Measurements from ENCODE around the gene SEC24B.
"Not testable (repeated sequence)": the region's sequence is repeated elsewhere in the genome, so short reads cannot be mapped to it uniquely, and the experiment has no call there.

SEC24B gene

GRCh38 chr4:109499513-109499912 lies 65.9 kb downstream of the SEC24B start:
- Histone ChIP-seq H3K27ac (ENCODE audit: low read depth, low read length) (no peak overlapping the region), H3K4me3 (ENCODE audit: low read depth, low read length) (no peak overlapping the region), H3K36me3 (ENCODE audit: insufficient read depth, low read length) (peaks cover 35% of the 10 kb centered on the region), H3K4me1 (ENCODE audit: control insufficient read depth, insufficient read depth, low read length, unreplicated experiment) (no peaks in the 10 kb centered on the region), H3K27me3 (ENCODE audit: insufficient read depth, low read length) (no peaks in the 10 kb centered on the region), H2AFZ (ENCODE audit: low read length, unreplicated experiment) (no peak overlapping the region), H3K79me2 (ENCODE audit: control insufficient read depth, insufficient read depth, low read length, unreplicated experiment) (no peaks in the 10 kb centered on the region)

GRCh38 chr4:109506890-109507289 lies 73.3 kb downstream of the SEC24B start:
- Histone ChIP-seq H3K27ac (ENCODE audit: low read depth, low read length) (no peak overlapping the region), H3K79me2 (ENCODE audit: control insufficient read depth, insufficient read depth, low read length, unreplicated experiment) (no peaks in the 10 kb centered on the region), H2AFZ (ENCODE audit: low read length, unreplicated experiment) (no peak overlapping the region), H3K4me3 (ENCODE audit: low read depth, low read length) (no peak overlapping the region), H3K4me1 (ENCODE audit: control insufficient read depth, insufficient read depth, low read length, unreplicated experiment) (no peaks in the 10 kb centered on the region), H3K36me3 (ENCODE audit: insufficient read depth, low read length) (peaks cover 37% of the 10 kb centered on the region), H3K27me3 (ENCODE audit: insufficient read depth, low read length) (no peaks in the 10 kb centered on the region)

GRCh38 chr4:109510687-109511086 lies 77.1 kb downstream of the SEC24B start:
- H3K79me2 ChIP-seq (ENCODE audit: control insufficient read depth, insufficient read depth, low read length, unreplicated experiment) = no peaks in the 10 kb centered on the region
- H2AFZ ChIP-seq (ENCODE audit: low read length, unreplicated experiment) = no peak overlapping the region
- H3K27ac ChIP-seq (ENCODE audit: low read depth, low read length) = no peak overlapping the region
- H3K4me1 ChIP-seq (ENCODE audit: control insufficient read depth, insufficient read depth, low read length, unreplicated experiment) = no peaks in the 10 kb centered on the region
- H3K27me3 ChIP-seq (ENCODE audit: insufficient read depth, low read length) = no peaks in the 10 kb centered on the region
- H3K4me3 ChIP-seq (ENCODE audit: low read depth, low read length) = no peak overlapping the region
- peaks cover 29% of the 10 kb centered on the region for H3K36me3 ChIP-seq (ENCODE audit: insufficient read depth, low read length)

GRCh38 chr4:109511414-109511813 lies 77.8 kb downstream of the SEC24B start:
- no peaks in the 10 kb centered on the region for H3K79me2 ChIP-seq (ENCODE audit: control insufficient read depth, insufficient read depth, low read length, unreplicated experiment)
- no peaks in the 10 kb centered on the region for H3K4me1 ChIP-seq (ENCODE audit: control insufficient read depth, insufficient read depth, low read length, unreplicated experiment)
- H3K36me3 ChIP-seq (ENCODE audit: insufficient read depth, low read length) = peaks cover 26% of the 10 kb centered on the region
- H3K4me3 ChIP-seq (ENCODE audit: low read depth, low read length) = no peak overlapping the region
- H2AFZ ChIP-seq (ENCODE audit: low read length, unreplicated experiment) = no peak overlapping the region
- no peaks in the 10 kb centered on the region for H3K27me3 ChIP-seq (ENCODE audit: insufficient read depth, low read length)
- H3K27ac ChIP-seq (ENCODE audit: low read depth, low read length) = no peak overlapping the region

GRCh38 chr4:109513368-109513767 lies 79.8 kb downstream of the SEC24B start:
- not testable (repeated sequence) for H3K4me1 ChIP-seq (ENCODE audit: control insufficient read depth, insufficient read depth, low read length, unreplicated experiment); H3K27me3 ChIP-seq (ENCODE audit: insufficient read depth, low read length); H3K27ac ChIP-seq (ENCODE audit: low read depth, low read length); H2AFZ ChIP-seq (ENCODE audit: low read length, unreplicated experiment); H3K4me3 ChIP-seq (ENCODE audit: low read depth, low read length); H3K79me2 ChIP-seq (ENCODE audit: control insufficient read depth, insufficient read depth, low read length, unreplicated experiment)
- peaks cover 38% of the 10 kb centered on the region for H3K36me3 ChIP-seq (ENCODE audit: insufficient read depth, low read length)

- no peak overlapping the region for H3K27ac ChIP-seq (ENCODE audit: low read depth, low read length)
- peaks cover 29% of the 10 kb centered on the region for H3K36me3 ChIP-seq (ENCODE audit: insufficient read depth, low read length)
- H3K4me3 ChIP-seq (ENCODE audit: low read depth, low read length) = no peak overlapping the region
- H3K79me2 ChIP-seq (ENCODE audit: control insufficient read depth, insufficient read depth, low read length, unreplicated experiment) = no peaks in the 10 kb centered on the region
- no peaks in the 10 kb centered on the region for H3K27me3 ChIP-seq (ENCODE audit: insufficient read depth, low read length)
- no peaks in the 10 kb centered on the region for H3K4me1 ChIP-seq (ENCODE audit: control insufficient read depth, insufficient read depth, low read length, unreplicated experiment)
- no peak overlapping the region for H2AFZ ChIP-seq (ENCODE audit: low read length, unreplicated experiment)
Observed at GRCh38 chr4:109532182-109532581, 98.6 kb downstream of the SEC24B start.

GRCh38 chr4:109545401-109545800 lies 111.8 kb downstream of the SEC24B start:
- Histone ChIP-seq H3K79me2 (ENCODE audit: control insufficient read depth, insufficient read depth, low read length, unreplicated experiment) (no peaks in the 10 kb centered on the region), H3K4me3 (ENCODE audit: low read depth, low read length) (no peak overlapping the region), H3K27ac (ENCODE audit: low read depth, low read length) (no peak overlapping the region), H3K27me3 (ENCODE audit: insufficient read depth, low read length) (no peaks in the 10 kb centered on the region), H3K4me1 (ENCODE audit: control insufficient read depth, insufficient read depth, low read length, unreplicated experiment) (peaks cover 13% of the 10 kb centered on the region), H3K36me3 (ENCODE audit: insufficient read depth, low read length) (peaks cover 13% of the 10 kb centered on the region; the same call in 1 of the 2 replicates), H2AFZ (ENCODE audit: low read length, unreplicated experiment) (no peak overlapping the region)

- Histone ChIP-seq H3K27me3 (ENCODE audit: insufficient read depth, low read length) (no peaks in the 10 kb centered on the region), H3K4me3 (ENCODE audit: low read depth, low read length) (no peak overlapping the region), H3K4me1 (ENCODE audit: control insufficient read depth, insufficient read depth, low read length, unreplicated experiment) (peaks cover 13% of the 10 kb centered on the region), H2AFZ (ENCODE audit: low read length, unreplicated experiment) (no peak overlapping the region), H3K27ac (ENCODE audit: low read depth, low read length) (no peak overlapping the region), H3K36me3 (ENCODE audit: insufficient read depth, low read length) (peaks cover 10% of the 10 kb centered on the region; the same call in 1 of the 2 replicates), H3K79me2 (ENCODE audit: control insufficient read depth, insufficient read depth, low read length, unreplicated experiment) (no peaks in the 10 kb centered on the region)
Observed at GRCh38 chr4:109547394-109547793, 113.8 kb downstream of the SEC24B start.

GRCh38 chr4:109548655-109549054 lies 115.0 kb downstream of the SEC24B start:
- Histone ChIP-seq H2AFZ (ENCODE audit: low read length, unreplicated experiment) (no peak overlapping the region), H3K36me3 (ENCODE audit: insufficient read depth, low read length) (peaks cover 10% of the 10 kb centered on the region; the same call in 1 of the 2 replicates), H3K79me2 (ENCODE audit: control insufficient read depth, insufficient read depth, low read length, unreplicated experiment) (no peaks in the 10 kb centered on the region), H3K4me3 (ENCODE audit: low read depth, low read length) (peak overlapping the region; percentile 13; the same call in 1 of the 2 replicates), H3K4me1 (ENCODE audit: control insufficient read depth, insufficient read depth, low read length, unreplicated experiment) (peaks cover 13% of the 10 kb centered on the region), H3K27ac (ENCODE audit: low read depth, low read length) (peak overlapping the region; percentile 64), H3K27me3 (ENCODE audit: insufficient read depth, low read length) (no peaks in the 10 kb centered on the region)

- H3K79me2 ChIP-seq (ENCODE audit: control insufficient read depth, insufficient read depth, low read length, unreplicated experiment) = no peaks in the 10 kb centered on the region
- H3K4me3 ChIP-seq (ENCODE audit: low read depth, low read length) = no peak overlapping the region
- H3K4me1 ChIP-seq (ENCODE audit: control insufficient read depth, insufficient read depth, low read length, unreplicated experiment) = peaks cover 13% of the 10 kb centered on the region
- H2AFZ ChIP-seq (ENCODE audit: low read length, unreplicated experiment) = no peak overlapping the region
- no peak overlapping the region for H3K27ac ChIP-seq (ENCODE audit: low read depth, low read length)
- H3K36me3 ChIP-seq (ENCODE audit: insufficient read depth, low read length) = peaks cover 7% of the 10 kb centered on the region; the same call in 1 of the 2 replicates
- no peaks in the 10 kb centered on the region for H3K27me3 ChIP-seq (ENCODE audit: insufficient read depth, low read length)
Observed at GRCh38 chr4:109552237-109552636, 118.6 kb downstream of the SEC24B start.

GRCh38 chr4:109553130-109553529 lies 119.5 kb downstream of the SEC24B start:
- Histone ChIP-seq H3K4me1 (ENCODE audit: control insufficient read depth, insufficient read depth, low read length, unreplicated experiment) (peaks cover 12% of the 10 kb centered on the region), H3K27me3 (ENCODE audit: insufficient read depth, low read length) (no peaks in the 10 kb centered on the region), H3K27ac (ENCODE audit: low read depth, low read length) (no peak overlapping the region), H3K4me3 (ENCODE audit: low read depth, low read length) (no peak overlapping the region), H2AFZ (ENCODE audit: low read length, unreplicated experiment) (no peak overlapping the region), H3K79me2 (ENCODE audit: control insufficient read depth, insufficient read depth, low read length, unreplicated experiment) (no peaks in the 10 kb centered on the region), H3K36me3 (ENCODE audit: insufficient read depth, low read length) (peaks cover 3% of the 10 kb centered on the region; the same call in 1 of the 2 replicates)

Measured in ACC112 (cell line).